ENCODE measurements around the gene APEH. TPM values are rescaled to one million over a fixed set of nuclear protein-coding genes. Genes with fewer than 3 reads are reported as not detected.

Gene APEH
- total RNA-seq, 4 donors from 2014 or later, result 48.2 to 75.5 (median 68.1) TPM

DNA sequence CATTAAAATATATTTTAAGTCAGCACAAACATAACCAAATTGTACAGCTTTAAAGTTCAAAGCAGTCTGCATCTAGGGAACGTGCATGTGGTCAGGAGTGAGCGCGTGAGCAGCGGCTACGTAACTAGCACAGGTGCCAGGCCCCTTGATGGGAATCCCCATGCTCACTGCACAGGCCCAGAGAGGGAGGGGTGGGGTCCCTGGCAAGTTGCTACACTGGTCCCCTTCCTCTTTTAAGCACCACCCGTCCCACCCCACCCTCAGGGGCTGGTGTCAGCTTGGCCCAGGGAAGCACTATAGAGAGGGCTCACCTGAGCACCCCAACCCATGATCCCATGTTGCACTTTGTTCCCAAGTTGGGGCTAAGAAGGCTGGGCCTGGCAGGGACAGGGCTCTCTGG, 50.4 kb downstream of the APEH start:
- H3K9me3 ChIP-seq, result no peaks in the 10 kb centered on the region
- H3K27ac ChIP-seq (replicated peaks in 1 of 4), result peak overlapping the region; percentile 92 to 98 (median 94)
- WGBS, result 12% methylated on average over 6 of the region's 6 CpGs
- H3K4me3 ChIP-seq, result peak overlapping the region; percentile 86 to 99 (median 94)
- H3K36me3 ChIP-seq, result peaks cover 13 to 70% (median 64%) of the 10 kb centered on the region in 4 donors
- intact Hi-C loops (cut with DNase I), result loop anchor here (5.0 kb wide), 2 partner anchors 63 to 113 kb away; partner anchors contain the start of gene IP6K1
- H3K4me1 ChIP-seq, result peaks cover 24 to 46% (median 39%) of the 10 kb centered on the region in 4 donors
- no peaks in the 10 kb centered on the region for H3K27me3 ChIP-seq
- TF ChIP-seq EP300 (IDR thresholded peaks at IDR 0.05), result no peak
- no peak for DNase-seq (ENCODE audit: extremely low spot score)

DNA sequence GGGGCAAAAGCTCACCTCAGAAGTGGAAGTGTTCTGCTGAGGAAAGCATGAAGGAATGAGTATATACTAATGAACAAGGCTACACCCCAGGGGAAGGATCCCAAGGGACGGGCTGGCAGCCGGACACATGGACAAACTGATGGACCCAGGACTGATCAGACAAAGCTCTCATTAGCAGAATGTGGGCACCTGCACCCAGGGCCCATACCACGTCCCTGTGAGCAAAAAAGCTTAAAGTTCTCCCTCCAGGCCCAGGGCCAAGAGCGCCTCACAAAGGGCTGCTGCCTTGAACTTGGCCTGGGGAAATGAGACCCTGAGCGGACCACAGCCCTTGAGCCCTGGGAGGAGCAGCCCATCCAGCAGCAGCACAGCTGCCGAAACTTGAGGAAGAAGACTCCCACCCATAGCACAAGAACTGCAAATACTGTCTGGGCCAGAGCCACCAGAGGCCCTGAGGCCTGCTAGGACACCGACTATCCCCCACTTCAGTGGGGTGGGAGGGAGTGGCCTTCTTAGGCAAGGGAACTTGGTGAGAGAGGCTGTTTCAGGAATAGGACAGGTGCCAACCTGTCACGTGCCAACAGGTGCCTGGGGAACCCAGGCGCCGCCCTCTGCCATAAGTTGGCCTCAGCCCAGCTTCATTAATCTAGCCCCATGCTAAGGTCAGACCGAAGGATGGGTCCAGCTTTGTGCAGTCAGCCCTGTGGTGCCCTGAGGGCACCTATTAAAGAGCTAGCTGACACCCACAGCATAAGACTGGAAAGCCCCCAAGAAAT, 51.9 kb downstream of the APEH start:
- peaks cover 13 to 77% (median 67%) of the 10 kb centered on the region in 4 donors for H3K36me3 ChIP-seq
- no peak overlapping the region for H3K4me3 ChIP-seq
- H3K27me3 ChIP-seq, result no peaks in the 10 kb centered on the region
- no peak for DNase-seq (ENCODE audit: extremely low spot score)
- intact Hi-C loops (cut with DNase I), result no loop called here
- H3K9me3 ChIP-seq, result no peaks in the 10 kb centered on the region
- peak overlapping the region in 1 of 4 donors; percentile 98 for H3K27ac ChIP-seq (replicated peaks in 1 of 4)
- 84% methylated on average over 5 of the region's 11 CpGs for WGBS
- H3K4me1 ChIP-seq, result peaks cover 19 to 35% (median 28%) of the 10 kb centered on the region in 4 donors
- no peak for TF ChIP-seq POLR2AphosphoS5 (IDR thresholded peaks at IDR 0.05)
- TF ChIP-seq EP300 (IDR thresholded peaks at IDR 0.05), result no peak
- TF ChIP-seq, protein P1, sequence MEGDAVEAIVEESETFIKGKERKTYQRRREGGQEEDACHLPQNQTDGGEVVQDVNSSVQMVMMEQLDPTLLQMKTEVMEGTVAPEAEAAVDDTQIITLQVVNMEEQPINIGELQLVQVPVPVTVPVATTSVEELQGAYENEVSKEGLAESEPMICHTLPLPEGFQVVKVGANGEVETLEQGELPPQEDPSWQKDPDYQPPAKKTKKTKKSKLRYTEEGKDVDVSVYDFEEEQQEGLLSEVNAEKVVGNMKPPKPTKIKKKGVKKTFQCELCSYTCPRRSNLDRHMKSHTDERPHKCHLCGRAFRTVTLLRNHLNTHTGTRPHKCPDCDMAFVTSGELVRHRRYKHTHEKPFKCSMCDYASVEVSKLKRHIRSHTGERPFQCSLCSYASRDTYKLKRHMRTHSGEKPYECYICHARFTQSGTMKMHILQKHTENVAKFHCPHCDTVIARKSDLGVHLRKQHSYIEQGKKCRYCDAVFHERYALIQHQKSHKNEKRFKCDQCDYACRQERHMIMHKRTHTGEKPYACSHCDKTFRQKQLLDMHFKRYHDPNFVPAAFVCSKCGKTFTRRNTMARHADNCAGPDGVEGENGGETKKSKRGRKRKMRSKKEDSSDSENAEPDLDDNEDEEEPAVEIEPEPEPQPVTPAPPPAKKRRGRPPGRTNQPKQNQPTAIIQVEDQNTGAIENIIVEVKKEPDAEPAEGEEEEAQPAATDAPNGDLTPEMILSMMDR (IDR thresholded peaks at IDR 0.05), result no peak

DNA sequence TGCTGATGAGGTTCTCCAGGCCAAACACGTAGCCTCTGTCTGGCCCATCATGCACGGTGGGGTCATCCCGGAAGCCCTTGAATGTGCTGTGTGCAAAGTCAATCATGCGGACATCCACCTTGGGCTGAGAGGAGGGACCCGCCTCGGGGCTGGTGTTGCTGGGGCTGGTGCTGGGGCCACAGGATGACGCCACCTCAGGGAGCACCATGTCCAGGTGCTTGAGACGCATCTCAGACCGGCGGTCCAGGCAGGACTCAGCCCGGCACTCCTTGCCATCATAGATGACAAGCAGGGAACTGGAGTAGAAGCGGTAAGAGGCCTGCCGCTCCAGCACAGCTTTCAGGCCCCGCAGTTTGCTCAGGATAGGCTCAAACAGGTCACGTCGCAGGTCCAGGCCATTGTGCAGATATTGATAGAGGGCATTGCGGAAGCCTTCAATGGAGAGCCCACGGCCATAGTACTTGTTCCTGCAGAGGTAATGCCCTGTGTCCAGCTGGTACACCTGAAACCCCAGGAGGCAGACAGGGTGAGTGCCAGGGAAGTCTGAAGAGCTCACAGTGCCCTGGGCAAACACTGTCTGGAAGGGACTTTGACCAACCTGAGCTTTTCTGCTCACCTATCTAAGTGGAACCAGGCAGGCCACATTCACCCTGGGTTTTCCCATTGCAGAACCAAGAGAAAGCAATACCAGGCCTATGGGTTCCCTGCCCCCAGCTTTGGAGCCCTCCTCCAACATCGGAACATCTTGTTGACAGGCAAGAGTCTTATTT, 53.2 kb downstream of the APEH start:
- WGBS, result 93% methylated on average over 12 of the region's 19 CpGs
- Histone ChIP-seq H3K9me3 (no peaks in the 10 kb centered on the region), H3K27ac (replicated peaks in 1 of 4) (no peak overlapping the region), H3K4me1 (peaks cover 18 to 27% (median 23%) of the 10 kb centered on the region in 4 donors), H3K36me3 (peaks cover 25 to 77% (median 67%) of the 10 kb centered on the region in 4 donors), H3K4me3 (no peak overlapping the region), H3K27me3 (no peaks in the 10 kb centered on the region)
- intact Hi-C loops (cut with DNase I), result no loop called here
- TF ChIP-seq POLR2AphosphoS5 (IDR thresholded peaks at IDR 0.05), result no peak
- no peak for TF ChIP-seq POLR2A (IDR thresholded peaks at IDR 0.05; ENCODE audit: low read depth)
- no peak for TF ChIP-seq EP300 (IDR thresholded peaks at IDR 0.05)
- TF ChIP-seq, protein P1 (IDR thresholded peaks at IDR 0.05), result no peak
- no peak for DNase-seq (ENCODE audit: extremely low spot score)

DNA sequence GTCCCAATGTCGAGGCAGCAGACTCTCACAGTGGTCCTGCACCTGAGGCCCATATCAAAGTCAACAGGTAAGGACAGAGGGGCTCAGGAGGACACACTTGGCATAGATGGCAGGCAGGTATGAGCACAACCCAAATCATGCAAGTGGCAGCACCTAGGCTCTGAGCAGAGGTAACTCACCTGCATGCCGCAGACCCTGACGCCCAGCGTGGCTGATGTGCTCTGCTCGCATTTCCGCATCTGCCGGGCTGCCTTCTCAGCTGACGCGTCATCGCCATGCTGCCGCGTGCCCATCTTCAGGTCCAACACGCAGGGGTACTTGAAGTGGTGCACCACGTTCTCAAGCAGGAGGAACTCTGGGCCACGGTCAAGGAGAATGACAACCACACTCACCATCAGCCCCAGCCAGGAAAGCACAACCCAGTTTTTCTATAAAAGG, 53.8 kb downstream of the APEH start:
- DNase-seq (ENCODE audit: extremely low spot score), result no peak
- Histone ChIP-seq H3K27ac (replicated peaks in 1 of 4) (no peak overlapping the region), H3K36me3 (peaks cover 30 to 79% (median 70%) of the 10 kb centered on the region in 4 donors), H3K27me3 (no peaks in the 10 kb centered on the region), H3K4me1 (peaks cover 12 to 21% (median 17%) of the 10 kb centered on the region in 4 donors), H3K4me3 (no peak overlapping the region), H3K9me3 (no peaks in the 10 kb centered on the region)
- intact Hi-C loops (cut with DNase I), result no loop called here
- 98% methylated on average over 15 of the region's 15 CpGs for WGBS
- TF ChIP-seq EP300 (IDR thresholded peaks at IDR 0.05) (no peak), POLR2A (IDR thresholded peaks at IDR 0.05; ENCODE audit: low read depth) (no peak), POLR2AphosphoS5 (IDR thresholded peaks at IDR 0.05) (no peak)
- TF ChIP-seq, protein P1 (IDR thresholded peaks at IDR 0.05), result no peak

Data from esophagus muscularis mucosa (tissue), 4 donors.